HCT116 (cell line): ENCODE measurements around the gene SLC35F1. TPM values are rescaled to one million over a fixed set of nuclear protein-coding genes. Genes with fewer than 3 reads are reported as not detected.

Source experiments
- ATAC-seq: fragments of 200-7000 bp; cut with Tn5 transposase; 2 replicates; pipeline ENCODE4 v1.9.1; 2020; ENCODE audit warnings: mild to moderate bottlenecking, moderate library complexity
- BruUV-seq: library from RNA; stranded (reverse); fragments of 400-500 nt; replicated peaks from 2 replicates; lab custom pipeline; 2021; lab: Mats Ljungman, UMichigan
- CTCF ChIA-PET: fragments of 300-600 bp; sonication (Branson Sonifier 250); formaldehyde crosslinking; loops from one replicate; lab custom pipeline; 2021; ENCODE audit warnings: antibody characterized with exemption; lab: Charles Lee
- POLR2A ChIA-PET: fragments of 300-600, 350-600 bp; sonication (Branson Sonifier 250); formaldehyde crosslinking; loops from one replicate; lab custom pipeline; 2021; ENCODE audit warnings: antibody characterized with exemption; lab: Charles Lee
- RAD21 ChIA-PET, 2 experiments: fragments of 300-600 bp; sonication (Branson Sonifier 250); formaldehyde crosslinking; loops; one replicate each; lab custom pipeline; 2023; ENCODE audit warnings: low total read pairs in 2 of 2; ENCODE audit not compliant: uncharacterized antibody in 2 of 2, unreplicated experiment in 2 of 2, low non-redundant PET in 1 of 2; lab: Charles Lee
- DNase-seq: peaks from one replicate; pipeline ENCODE4 v3.0.0-alpha.2; 2010; ENCODE audit warnings: low read depth, low spot score
- H2AFZ ChIP-seq: fragments of 200-600 bp; shearing (Covaris generic), sonication (generic); 2 replicates; pipeline ENCODE4 v1.6.1; 2017; ENCODE audit warnings: low read depth, mixed run types, mixed read lengths, antibody characterized with exemption, low read length; ENCODE audit not compliant: poor library complexity, severe bottlenecking
- H3K27ac ChIP-seq: 2 replicates; pipeline ENCODE4 v1.5.1; 2012; ENCODE audit warnings: low read depth, low read length
- H3K27me3 ChIP-seq: fragments of 200-600 bp; sonication (generic); 2 replicates; pipeline ENCODE4 v1.6.1; 2016; ENCODE audit warnings: mixed run types, low read length, mixed read lengths; ENCODE audit not compliant: insufficient read depth
- H3K36me3 ChIP-seq, 2 experiments: fragments of 200-500 bp in 1 of 2; fragments of 200-600 bp in 1 of 2; sonication (Bioruptor generic) in 1 of 2; sonication (generic) in 1 of 2; 2 replicates each; pipeline versions ENCODE4 v1.5.1 to v1.6.1; 2014 to 2016; ENCODE audit warnings: low read length in 2 of 2, inconsistent platforms in 1 of 2, mixed read lengths in 1 of 2, mixed run types in 1 of 2; ENCODE audit not compliant: insufficient read depth in 2 of 2, control insufficient read depth in 1 of 2
- H3K4me1 ChIP-seq, 2 experiments: fragments of 200-600 bp in 1 of 2; sonication (generic) in 1 of 2; 2 replicates each; pipeline versions ENCODE4 v1.5.1 to v1.6.1; 2012 to 2017; ENCODE audit warnings: low read length in 2 of 2, inconsistent platforms in 1 of 2, mild to moderate bottlenecking in 1 of 2, mixed read lengths in 1 of 2, mixed run types in 1 of 2, moderate library complexity in 1 of 2; ENCODE audit not compliant: insufficient read depth in 2 of 2, control insufficient read depth in 1 of 2
- H3K4me2 ChIP-seq: fragments of 200-600 bp; sonication (generic); 2 replicates; pipeline ENCODE4 v1.6.1; 2017; ENCODE audit warnings: mixed run types, low read length, mixed read lengths
- H3K4me3 ChIP-seq, 2 experiments: fragments of 200-600 bp in 1 of 2; sonication (generic) in 1 of 2; replicated peaks in 1 of 2; 2 replicates each; pipeline ENCODE4 v1.5.1; 2011 to 2016; ENCODE audit warnings: low read length in 2 of 2, control low read depth in 1 of 2, low read depth in 1 of 2, mild to moderate bottlenecking in 1 of 2, mixed read lengths in 1 of 2, mixed run types in 1 of 2
- H3K79me2 ChIP-seq: fragments of 200-600 bp; sonication (generic); 2 replicates; pipeline ENCODE4 v1.6.1; 2017; ENCODE audit warnings: mild to moderate bottlenecking, mixed run types, low read length, moderate library complexity, mixed read lengths; ENCODE audit not compliant: insufficient read depth
- H3K9ac ChIP-seq: fragments of 200-600 bp; sonication (generic); 2 replicates; pipeline ENCODE4 v1.6.1; 2016; ENCODE audit warnings: low read length, mixed read lengths
- H3K9me2 ChIP-seq: fragments of 200-600 bp; sonication (generic), shearing (Covaris generic); 2 replicates; pipeline ENCODE4 v1.6.1; 2017; ENCODE audit warnings: mixed run types, mild to moderate bottlenecking, moderate library complexity; ENCODE audit not compliant: insufficient read depth
- H3K9me3 ChIP-seq, 2 experiments: fragments of 200-500 bp in 1 of 2; fragments of 200-600 bp in 1 of 2; sonication (Bioruptor generic) in 1 of 2; sonication (generic) in 1 of 2; 2 replicates each; pipeline ENCODE4 v1.6.1; 2014 to 2017; ENCODE audit warnings: low read length in 2 of 2, mixed read lengths in 2 of 2, inconsistent platforms in 1 of 2, low read depth in 1 of 2, mild to moderate bottlenecking in 1 of 2, mixed run types in 1 of 2, moderate library complexity in 1 of 2; ENCODE audit not compliant: control insufficient read depth in 1 of 2, insufficient read depth in 1 of 2
- H4K20me1 ChIP-seq: fragments of 200-600 bp; sonication (generic), shearing (Covaris generic); 2 replicates; pipeline ENCODE4 v1.6.1; 2017; ENCODE audit warnings: mixed run types, mild to moderate bottlenecking, moderate library complexity; ENCODE audit not compliant: insufficient read depth
- CEBPB ChIP-seq: IDR thresholded peaks from 2 replicates; pipeline ENCODE4 v1.6.1; 2012; ENCODE audit warnings: low read depth
- EGR1 ChIP-seq: IDR thresholded peaks from 2 replicates; pipeline ENCODE4 v1.6.1; 2012; ENCODE audit warnings: low read depth
- EZH2phosphoT487 ChIP-seq: fragments of 200-600 bp; IDR thresholded peaks from 2 replicates; pipeline ENCODE4 v1.6.1; 2018; ENCODE audit warnings: antibody characterized with exemption, borderline replicate concordance
- FOSL1 ChIP-seq: IDR thresholded peaks from 2 replicates; pipeline ENCODE4 v1.6.1; 2012; ENCODE audit warnings: low read depth
- POLR2A ChIP-seq: IDR thresholded peaks from 2 replicates; pipeline ENCODE4 v1.7.0; 2011; ENCODE audit warnings: borderline replicate concordance; ENCODE audit not compliant: insufficient read depth, insufficient read length; ENCODE audit errors: extremely low read depth
- POLR2AphosphoS5 ChIP-seq: IDR thresholded peaks from 2 replicates; pipeline ENCODE4 v1.6.1; 2011; ENCODE audit warnings: mild to moderate bottlenecking, low read depth, low read length, moderate library complexity
- RAD21 ChIP-seq: IDR thresholded peaks from 2 replicates; pipeline ENCODE4 v1.6.1; 2012; ENCODE audit warnings: low read depth, mild to moderate bottlenecking
- SIN3A ChIP-seq: IDR thresholded peaks from 2 replicates; pipeline ENCODE4 v1.6.1; 2012; ENCODE audit warnings: low read depth
- ZFX ChIP-seq: fragments of 450-650 bp; IDR thresholded peaks from 2 replicates; pipeline ENCODE4 v1.6.1; 2017
- ZNF274 ChIP-seq: fragments of 200-500 bp; sonication (Bioruptor generic); IDR thresholded peaks from 2 replicates; pipeline ENCODE4 v1.6.1; 2014; ENCODE audit warnings: mild to moderate bottlenecking, low read depth, low read length, inconsistent platforms
- intact Hi-C: fragments of 100-400 bp; cut with micrococcal nuclease; formaldehyde crosslinking; loops from 2 replicates; pipeline ENCODE4 v1.10.0; 2022
- total RNA-seq: library from RNA; stranded (reverse); gene quantifications from one replicate; pipeline ENCODE4 v1.2.1, GENCODE V29; 2021; ENCODE audit not compliant: unreplicated experiment
- TF ChIP-seq, protein P1 (sequence below): IDR thresholded peaks from 2 replicates; pipeline ENCODE4 v1.6.1; 2012
- TF ChIP-seq, protein P2 (sequence below): IDR thresholded peaks from 2 replicates; pipeline ENCODE4 v1.6.1; 2012
- TF ChIP-seq, protein P3 (sequence below), 3 experiments: fragments of 200-600 bp in 1 of 3; sonication (generic) in 1 of 3; IDR thresholded peaks in 2 of 3; conservative IDR thresholded peaks in 1 of 3; 2 replicates each; pipeline ENCODE4 v1.5.1; 2012 to 2017; ENCODE audit warnings: low read depth in 2 of 3, low read length in 2 of 3, antibody characterized with exemption in 1 of 3, borderline replicate concordance in 1 of 3, control low read depth in 1 of 3, mild to moderate bottlenecking in 1 of 3, mixed read lengths in 1 of 3, mixed run types in 1 of 3, moderate library complexity in 1 of 3; ENCODE audit not compliant: insufficient read depth in 1 of 3

Gene SLC35F1
- total RNA-seq, 1 experiment from 2014 or later: 0.07 TPM

DNA sequence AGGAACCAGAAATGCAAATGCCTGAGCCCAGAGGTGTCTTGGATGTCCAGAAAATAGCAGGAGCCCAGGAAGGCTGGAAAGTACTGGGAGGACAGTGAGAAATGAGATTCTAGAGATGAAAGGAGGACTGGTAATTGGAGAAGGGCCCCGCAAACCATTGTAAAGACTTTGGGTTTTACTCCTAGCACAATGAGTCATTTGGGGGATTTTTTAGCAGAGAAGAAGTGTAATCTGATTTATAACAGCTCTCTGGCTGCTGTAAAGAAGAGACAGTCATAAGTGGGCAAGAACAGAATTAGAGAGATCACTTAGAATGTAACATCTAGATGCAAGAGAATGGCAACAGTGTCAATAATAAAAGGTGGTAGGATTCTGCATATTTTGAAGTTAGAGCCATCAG is 40.2 kb downstream of the SLC35F1 start:
- Histone ChIP-seq H3K4me3 (no peak overlapping the region), H3K9ac (no peak overlapping the region), H3K27ac (no peak overlapping the region), H3K36me3 (no peaks in the 10 kb centered on the region), H3K4me2 (no peak overlapping the region), H4K20me1 (no peaks in the 10 kb centered on the region), H3K9me3 (no peaks in the 10 kb centered on the region), H3K27me3 (peaks cover 4% of the 10 kb centered on the region; the same call in 1 of the 2 replicates), H2AFZ (no peak overlapping the region), H3K79me2 (no peaks in the 10 kb centered on the region), H3K9me2 (no peaks in the 10 kb centered on the region), H3K4me1 (no peaks in the 10 kb centered on the region)
- no TSS peak for BruUV-seq
- intact Hi-C loops: no loop called here
- RAD21 ChIA-PET: no interaction called here
- POLR2A ChIA-PET: no interaction called here
- no peak for ATAC-seq
- CTCF ChIA-PET: no interaction called here
- no peak for TF ChIP-seq EGR1
- no peak for TF ChIP-seq POLR2A
- TF ChIP-seq, protein P1, sequence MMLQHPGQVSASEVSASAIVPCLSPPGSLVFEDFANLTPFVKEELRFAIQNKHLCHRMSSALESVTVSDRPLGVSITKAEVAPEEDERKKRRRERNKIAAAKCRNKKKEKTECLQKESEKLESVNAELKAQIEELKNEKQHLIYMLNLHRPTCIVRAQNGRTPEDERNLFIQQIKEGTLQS: no peak
- TF ChIP-seq, protein P2, sequence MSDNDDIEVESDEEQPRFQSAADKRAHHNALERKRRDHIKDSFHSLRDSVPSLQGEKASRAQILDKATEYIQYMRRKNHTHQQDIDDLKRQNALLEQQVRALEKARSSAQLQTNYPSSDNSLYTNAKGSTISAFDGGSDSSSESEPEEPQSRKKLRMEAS: no peak
- TF ChIP-seq POLR2AphosphoS5: no peak
- no peak for TF ChIP-seq CEBPB
- TF ChIP-seq, protein P3, sequence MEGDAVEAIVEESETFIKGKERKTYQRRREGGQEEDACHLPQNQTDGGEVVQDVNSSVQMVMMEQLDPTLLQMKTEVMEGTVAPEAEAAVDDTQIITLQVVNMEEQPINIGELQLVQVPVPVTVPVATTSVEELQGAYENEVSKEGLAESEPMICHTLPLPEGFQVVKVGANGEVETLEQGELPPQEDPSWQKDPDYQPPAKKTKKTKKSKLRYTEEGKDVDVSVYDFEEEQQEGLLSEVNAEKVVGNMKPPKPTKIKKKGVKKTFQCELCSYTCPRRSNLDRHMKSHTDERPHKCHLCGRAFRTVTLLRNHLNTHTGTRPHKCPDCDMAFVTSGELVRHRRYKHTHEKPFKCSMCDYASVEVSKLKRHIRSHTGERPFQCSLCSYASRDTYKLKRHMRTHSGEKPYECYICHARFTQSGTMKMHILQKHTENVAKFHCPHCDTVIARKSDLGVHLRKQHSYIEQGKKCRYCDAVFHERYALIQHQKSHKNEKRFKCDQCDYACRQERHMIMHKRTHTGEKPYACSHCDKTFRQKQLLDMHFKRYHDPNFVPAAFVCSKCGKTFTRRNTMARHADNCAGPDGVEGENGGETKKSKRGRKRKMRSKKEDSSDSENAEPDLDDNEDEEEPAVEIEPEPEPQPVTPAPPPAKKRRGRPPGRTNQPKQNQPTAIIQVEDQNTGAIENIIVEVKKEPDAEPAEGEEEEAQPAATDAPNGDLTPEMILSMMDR (IDR thresholded peaks at IDR 0.05 in 2 of 3, conservative IDR thresholded peaks at IDR 0.05 in 1 of 3; ENCODE audit: borderline replicate concordance in 1 of 3, insufficient read depth in 1 of 3, low read depth in 2 of 3, low read length in 2 of 3): no peak
- TF ChIP-seq SIN3A: no peak
- no peak for TF ChIP-seq ZNF274
- no peak for TF ChIP-seq EZH2phosphoT487
- no peak for TF ChIP-seq ZFX
- TF ChIP-seq FOSL1: no peak
- no peak for TF ChIP-seq RAD21
- DNase-seq: no peak
